ENCODE data around the gene CLDN18. TPM values are rescaled to one million over a fixed set of nuclear protein-coding genes. Genes with fewer than 3 reads are reported as not detected.

Gene CLDN18
- total RNA-seq, 1 experiment from 2014 or later, result 0.08 TPM

- ChIA-PET POLR2A (no interaction called here), CTCF (no interaction called here)
- TF ChIP-seq POLR2AphosphoS5 (IDR thresholded peaks at IDR 0.05; ENCODE audit: low read depth, low read length), result no peak
- TF ChIP-seq, protein P1, sequence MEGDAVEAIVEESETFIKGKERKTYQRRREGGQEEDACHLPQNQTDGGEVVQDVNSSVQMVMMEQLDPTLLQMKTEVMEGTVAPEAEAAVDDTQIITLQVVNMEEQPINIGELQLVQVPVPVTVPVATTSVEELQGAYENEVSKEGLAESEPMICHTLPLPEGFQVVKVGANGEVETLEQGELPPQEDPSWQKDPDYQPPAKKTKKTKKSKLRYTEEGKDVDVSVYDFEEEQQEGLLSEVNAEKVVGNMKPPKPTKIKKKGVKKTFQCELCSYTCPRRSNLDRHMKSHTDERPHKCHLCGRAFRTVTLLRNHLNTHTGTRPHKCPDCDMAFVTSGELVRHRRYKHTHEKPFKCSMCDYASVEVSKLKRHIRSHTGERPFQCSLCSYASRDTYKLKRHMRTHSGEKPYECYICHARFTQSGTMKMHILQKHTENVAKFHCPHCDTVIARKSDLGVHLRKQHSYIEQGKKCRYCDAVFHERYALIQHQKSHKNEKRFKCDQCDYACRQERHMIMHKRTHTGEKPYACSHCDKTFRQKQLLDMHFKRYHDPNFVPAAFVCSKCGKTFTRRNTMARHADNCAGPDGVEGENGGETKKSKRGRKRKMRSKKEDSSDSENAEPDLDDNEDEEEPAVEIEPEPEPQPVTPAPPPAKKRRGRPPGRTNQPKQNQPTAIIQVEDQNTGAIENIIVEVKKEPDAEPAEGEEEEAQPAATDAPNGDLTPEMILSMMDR (IDR thresholded peaks at IDR 0.05), result no peak
- TF ChIP-seq, protein P2, sequence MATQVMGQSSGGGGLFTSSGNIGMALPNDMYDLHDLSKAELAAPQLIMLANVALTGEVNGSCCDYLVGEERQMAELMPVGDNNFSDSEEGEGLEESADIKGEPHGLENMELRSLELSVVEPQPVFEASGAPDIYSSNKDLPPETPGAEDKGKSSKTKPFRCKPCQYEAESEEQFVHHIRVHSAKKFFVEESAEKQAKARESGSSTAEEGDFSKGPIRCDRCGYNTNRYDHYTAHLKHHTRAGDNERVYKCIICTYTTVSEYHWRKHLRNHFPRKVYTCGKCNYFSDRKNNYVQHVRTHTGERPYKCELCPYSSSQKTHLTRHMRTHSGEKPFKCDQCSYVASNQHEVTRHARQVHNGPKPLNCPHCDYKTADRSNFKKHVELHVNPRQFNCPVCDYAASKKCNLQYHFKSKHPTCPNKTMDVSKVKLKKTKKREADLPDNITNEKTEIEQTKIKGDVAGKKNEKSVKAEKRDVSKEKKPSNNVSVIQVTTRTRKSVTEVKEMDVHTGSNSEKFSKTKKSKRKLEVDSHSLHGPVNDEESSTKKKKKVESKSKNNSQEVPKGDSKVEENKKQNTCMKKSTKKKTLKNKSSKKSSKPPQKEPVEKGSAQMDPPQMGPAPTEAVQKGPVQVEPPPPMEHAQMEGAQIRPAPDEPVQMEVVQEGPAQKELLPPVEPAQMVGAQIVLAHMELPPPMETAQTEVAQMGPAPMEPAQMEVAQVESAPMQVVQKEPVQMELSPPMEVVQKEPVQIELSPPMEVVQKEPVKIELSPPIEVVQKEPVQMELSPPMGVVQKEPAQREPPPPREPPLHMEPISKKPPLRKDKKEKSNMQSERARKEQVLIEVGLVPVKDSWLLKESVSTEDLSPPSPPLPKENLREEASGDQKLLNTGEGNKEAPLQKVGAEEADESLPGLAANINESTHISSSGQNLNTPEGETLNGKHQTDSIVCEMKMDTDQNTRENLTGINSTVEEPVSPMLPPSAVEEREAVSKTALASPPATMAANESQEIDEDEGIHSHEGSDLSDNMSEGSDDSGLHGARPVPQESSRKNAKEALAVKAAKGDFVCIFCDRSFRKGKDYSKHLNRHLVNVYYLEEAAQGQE (IDR thresholded peaks at IDR 0.05; ENCODE audit: insufficient read depth in 1 of 2, low read depth in 2 of 2, low read length in 1 of 2), result no peak
- no peak for TF ChIP-seq TCF7L2 (IDR thresholded peaks at IDR 0.05; ENCODE audit: low read depth, low read length)
- no peak for TF ChIP-seq SIN3A (IDR thresholded peaks at IDR 0.05; ENCODE audit: borderline replicate concordance, insufficient read depth, low read depth, low read length)
- no peak overlapping the region for H3K27ac ChIP-seq (ENCODE audit: low read length)
- no peaks in the 10 kb centered on the region for H3K27me3 ChIP-seq (ENCODE audit: control insufficient read depth, insufficient read depth, low read length)
- intact Hi-C loops (cut with micrococcal nuclease; ENCODE audit: unreplicated experiment), result no loop called here
- DNase-seq (ENCODE audit: low read depth, low spot score) (no peak), ATAC-seq (no peak)
- no peak overlapping the region for H3K4me3 ChIP-seq (ENCODE audit: low read depth in 2 of 2, low read length in 2 of 2)
- H3K4me1 ChIP-seq (ENCODE audit: control insufficient read depth, insufficient read depth, low read length), result no peaks in the 10 kb centered on the region
- BruUV-seq (replicated peaks), result no TSS peak
- in situ Hi-C loops (cut with HindIII; ENCODE audit: low pct_unique_long_range_greater_than_20kb, low sequenced_read_pairs), result no loop called here
- H3K36me3 ChIP-seq (ENCODE audit: control insufficient read depth, insufficient read depth, low read length), result no peaks in the 10 kb centered on the region
- H3K9me3 ChIP-seq (ENCODE audit: control insufficient read depth, insufficient read depth, low read depth, low read length), result no peaks in the 10 kb centered on the region
Measured at GRCh38 chr3:138030734-138031280, 20.8 kb downstream of the CLDN18 start.

DNA sequence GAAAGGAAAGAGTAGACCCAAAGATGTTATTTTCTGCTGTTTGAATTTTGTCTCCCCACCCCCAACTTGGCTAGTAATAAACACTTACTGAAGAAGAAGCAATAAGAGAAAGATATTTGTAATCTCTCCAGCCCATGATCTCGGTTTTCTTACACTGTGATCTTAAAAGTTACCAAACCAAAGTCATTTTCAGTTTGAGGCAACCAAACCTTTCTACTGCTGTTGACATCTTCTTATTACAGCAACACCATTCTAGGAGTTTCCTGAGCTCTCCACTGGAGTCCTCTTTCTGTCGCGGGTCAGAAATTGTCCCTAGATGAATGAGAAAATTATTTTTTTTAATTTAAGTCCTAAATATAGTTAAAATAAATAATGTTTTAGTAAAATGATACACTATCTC is 21.6 kb downstream of the CLDN18 start:
- TF ChIP-seq TCF7L2 (IDR thresholded peaks at IDR 0.05; ENCODE audit: low read depth, low read length), result no peak
- TF ChIP-seq, protein P1 (IDR thresholded peaks at IDR 0.05), result no peak
- TF ChIP-seq SIN3A (IDR thresholded peaks at IDR 0.05; ENCODE audit: borderline replicate concordance, insufficient read depth, low read depth, low read length), result no peak
- TF ChIP-seq, protein P2 (IDR thresholded peaks at IDR 0.05; ENCODE audit: insufficient read depth in 1 of 2, low read depth in 2 of 2, low read length in 1 of 2), result no peak
- no peak for TF ChIP-seq POLR2AphosphoS5 (IDR thresholded peaks at IDR 0.05; ENCODE audit: low read depth, low read length)
- in situ Hi-C loops (cut with HindIII; ENCODE audit: low pct_unique_long_range_greater_than_20kb, low sequenced_read_pairs), result no loop called here
- Histone ChIP-seq H3K27me3 (ENCODE audit: control insufficient read depth, insufficient read depth, low read length) (no peaks in the 10 kb centered on the region), H3K36me3 (ENCODE audit: control insufficient read depth, insufficient read depth, low read length) (no peaks in the 10 kb centered on the region), H3K4me3 (ENCODE audit: low read depth in 2 of 2, low read length in 2 of 2) (no peak overlapping the region), H3K27ac (ENCODE audit: low read length) (no peak overlapping the region), H3K4me1 (ENCODE audit: control insufficient read depth, insufficient read depth, low read length) (no peaks in the 10 kb centered on the region), H3K9me3 (ENCODE audit: control insufficient read depth, insufficient read depth, low read depth, low read length) (no peaks in the 10 kb centered on the region)
- CTCF ChIA-PET, result no interaction called here
- ATAC-seq, result no peak
- DNase-seq (ENCODE audit: low read depth, low spot score), result no peak
- intact Hi-C loops (cut with micrococcal nuclease; ENCODE audit: unreplicated experiment), result no loop called here
- no TSS peak for BruUV-seq (replicated peaks)
- POLR2A ChIA-PET, result no interaction called here
